ENCODE data around the gene GAS6.
"Not testable (repeated sequence)": the region's sequence is repeated elsewhere in the genome, so short reads cannot be mapped to it uniquely, and the experiment has no call there.

Gene GAS6

GRCh38 chr13:113840541-113841352 is 23.1 kb downstream of the GAS6 start:
- ATAC-seq (replicated peaks) (no peak), DNase-seq (no peak)
- H3K27ac Mint-ChIP-seq: peak overlapping the region in 1 of 2 donors; percentile 84
- H3K36me3 Mint-ChIP-seq (ENCODE audit: insufficient read depth): peaks cover 4% of the 10 kb centered on the region
- H3K4me1 Mint-ChIP-seq (ENCODE audit: low read depth in 2 of 2): peaks cover 22 to 23% of the 10 kb centered on the region in 2 donors
- H3K27me3 Mint-ChIP-seq: peaks cover 0 to 9% of the 10 kb centered on the region in 2 donors
- H3K9me3 Mint-ChIP-seq: peaks cover 2 to 13% of the 10 kb centered on the region in 2 donors
- peak overlapping the region in 1 of 2 donors; percentile 6 for H3K4me3 Mint-ChIP-seq

- Mint-ChIP-seq H3K27me3 (peaks cover 0 to 9% of the 10 kb centered on the region in 2 donors), H3K4me1 (ENCODE audit: low read depth in 2 of 2) (peaks cover 18% of the 10 kb centered on the region in 2 donors), H3K9me3 (peaks cover 2 to 13% of the 10 kb centered on the region in 2 donors), H3K27ac (no peak overlapping the region), H3K4me3 (no peak overlapping the region), H3K36me3 (ENCODE audit: insufficient read depth) (peaks cover 7% of the 10 kb centered on the region)
- ATAC-seq (replicated peaks): no peak
- no peak for DNase-seq
These were observed 24.2 kb downstream of the GAS6 start for GRCh38 chr13:113839536-113840204.

GRCh38 chr13:113838711-113839201 is 25.1 kb downstream of the GAS6 start:
- Mint-ChIP-seq H3K27ac (no peak overlapping the region), H3K36me3 (ENCODE audit: insufficient read depth) (peaks cover 9% of the 10 kb centered on the region), H3K9me3 (peaks cover 2 to 13% of the 10 kb centered on the region in 2 donors), H3K27me3 (peaks cover 0 to 9% of the 10 kb centered on the region in 2 donors), H3K4me3 (no peak overlapping the region), H3K4me1 (ENCODE audit: low read depth in 2 of 2) (peaks cover 13 to 14% of the 10 kb centered on the region in 2 donors)
- no peak for ATAC-seq (replicated peaks)
- DNase-seq: no peak

- ATAC-seq (replicated peaks): no peak
- H3K27ac Mint-ChIP-seq: peak overlapping the region; percentile 14 to 79
These were observed 26.1 kb downstream of the GAS6 start for GRCh38 chr13:113837560-113838355.

GRCh38 chr13:113836768-113837559 is 26.9 kb downstream of the GAS6 start:
- DNase-seq (no peak), ATAC-seq (replicated peaks) (no peak)
- Mint-ChIP-seq H3K4me3 (no peak overlapping the region), H3K9me3 (peaks cover 2 to 9% of the 10 kb centered on the region in 2 donors), H3K27me3 (peaks cover 0 to 9% of the 10 kb centered on the region in 2 donors), H3K27ac (peak overlapping the region in 1 of 2 donors; percentile 79), H3K36me3 (ENCODE audit: insufficient read depth) (peaks cover 9% of the 10 kb centered on the region), H3K4me1 (ENCODE audit: low read depth in 2 of 2) (peaks cover 9 to 10% of the 10 kb centered on the region in 2 donors)

More at GRCh38 chr13:113837560-113838355, 26.1 kb downstream of the GAS6 start:
- peaks cover 0 to 9% of the 10 kb centered on the region in 2 donors for H3K27me3 Mint-ChIP-seq
- peaks cover 2 to 13% of the 10 kb centered on the region in 2 donors for H3K9me3 Mint-ChIP-seq
- peaks cover 9% of the 10 kb centered on the region for H3K36me3 Mint-ChIP-seq (ENCODE audit: insufficient read depth)
- H3K4me1 Mint-ChIP-seq (ENCODE audit: low read depth in 2 of 2): peaks cover 13 to 14% of the 10 kb centered on the region in 2 donors
- H3K4me3 Mint-ChIP-seq: no peak overlapping the region
- no peak for DNase-seq

- ATAC-seq (replicated peaks) (no peak), DNase-seq (no peak)
- Mint-ChIP-seq H3K27me3 (peaks cover 0 to 9% of the 10 kb centered on the region in 2 donors), H3K36me3 (ENCODE audit: insufficient read depth) (peaks cover 6% of the 10 kb centered on the region), H3K9me3 (no peaks in the 10 kb centered on the region), H3K4me3 (no peak overlapping the region), H3K27ac (no peak overlapping the region), H3K4me1 (ENCODE audit: low read depth in 2 of 2) (peaks cover 0 to 2% of the 10 kb centered on the region in 2 donors)
These were observed 28.2 kb downstream of the GAS6 start for GRCh38 chr13:113835461-113836270.

- Mint-ChIP-seq H3K9me3 (no peaks in the 10 kb centered on the region), H3K4me3 (no peak overlapping the region), H3K27me3 (peaks cover 0 to 9% of the 10 kb centered on the region in 2 donors), H3K4me1 (ENCODE audit: low read depth in 2 of 2) (peaks cover 0 to 2% of the 10 kb centered on the region in 2 donors), H3K27ac (no peak overlapping the region), H3K36me3 (ENCODE audit: insufficient read depth) (peaks cover 6% of the 10 kb centered on the region)
- ATAC-seq (replicated peaks) (no peak), DNase-seq (no peak)
These were observed 29.2 kb downstream of the GAS6 start for GRCh38 chr13:113834496-113835200.

- not testable (repeated sequence) for H3K4me3 Mint-ChIP-seq, H3K27me3 Mint-ChIP-seq
These were observed 29.9 kb downstream of the GAS6 start for GRCh38 chr13:113834006-113834405.

GRCh38 chr13:113833111-113833830 is 30.6 kb downstream of the GAS6 start:
- DNase-seq (no peak), ATAC-seq (replicated peaks) (no peak)
- H3K9me3 Mint-ChIP-seq: no peaks in the 10 kb centered on the region
- H3K36me3 Mint-ChIP-seq (ENCODE audit: insufficient read depth): peaks cover 6% of the 10 kb centered on the region
- H3K4me3 Mint-ChIP-seq: no peak overlapping the region
- H3K4me1 Mint-ChIP-seq (ENCODE audit: low read depth in 2 of 2): peaks cover 0 to 2% of the 10 kb centered on the region in 2 donors
- peaks cover 0 to 9% of the 10 kb centered on the region in 2 donors for H3K27me3 Mint-ChIP-seq
- no peak overlapping the region for H3K27ac Mint-ChIP-seq

More at GRCh38 chr13:113834006-113834405, 29.9 kb downstream of the GAS6 start:
- H3K4me1 Mint-ChIP-seq (ENCODE audit: low read depth in 2 of 2); H3K9me3 Mint-ChIP-seq; H3K36me3 Mint-ChIP-seq (ENCODE audit: insufficient read depth); ATAC-seq (replicated peaks); DNase-seq; H3K27ac Mint-ChIP-seq: not testable (repeated sequence)

GRCh38 chr13:113832631-113833030 is 31.2 kb downstream of the GAS6 start:
- Mint-ChIP-seq H3K27me3 (peaks cover 0 to 7% of the 10 kb centered on the region in 2 donors), H3K4me1 (ENCODE audit: low read depth in 2 of 2) (no peaks in the 10 kb centered on the region), H3K9me3 (no peaks in the 10 kb centered on the region), H3K27ac (no peak overlapping the region), H3K4me3 (no peak overlapping the region), H3K36me3 (ENCODE audit: insufficient read depth) (peaks cover 6% of the 10 kb centered on the region)
- ATAC-seq (replicated peaks) (no peak), DNase-seq (no peak)

- Mint-ChIP-seq H3K36me3 (ENCODE audit: insufficient read depth) (peaks cover 9% of the 10 kb centered on the region), H3K9me3 (no peaks in the 10 kb centered on the region), H3K27ac (no peak overlapping the region), H3K27me3 (peaks cover 0 to 3% of the 10 kb centered on the region in 2 donors), H3K4me1 (ENCODE audit: low read depth in 2 of 2) (no peaks in the 10 kb centered on the region), H3K4me3 (no peak overlapping the region)
- no peak for ATAC-seq (replicated peaks)
- no peak for DNase-seq
These were observed 31.7 kb downstream of the GAS6 start for GRCh38 chr13:113832205-113832604.

All from effector memory CD8-positive, alpha-beta T cell (primary cell).